CD4-positive, alpha-beta T cell treated with Interleukin-15 for 4 hours (primary cell): ENCODE results near the gene MELK.
A peak's percentile ranks its signal among the peaks of the same experiment; 100 is the strongest.
"Not testable (repeated sequence)": the region's sequence is repeated elsewhere in the genome, so short reads cannot be mapped to it uniquely, and the experiment has no call there.

Experiments used
- DNase-seq: peaks from one replicate; pipeline ENCODE4 v3.0.0-alpha.2; 2020; ENCODE audit warnings: low spot score

Gene MELK

GRCh38 chr9:36572515-36573418 is at the start of gene MELK:
TSS of gene MELK (plus strand) at chr9:36572895. CDS start at chr9:36581682, 8,787 bp downstream.
- DNase-seq = peak; percentile 79

DNA sequence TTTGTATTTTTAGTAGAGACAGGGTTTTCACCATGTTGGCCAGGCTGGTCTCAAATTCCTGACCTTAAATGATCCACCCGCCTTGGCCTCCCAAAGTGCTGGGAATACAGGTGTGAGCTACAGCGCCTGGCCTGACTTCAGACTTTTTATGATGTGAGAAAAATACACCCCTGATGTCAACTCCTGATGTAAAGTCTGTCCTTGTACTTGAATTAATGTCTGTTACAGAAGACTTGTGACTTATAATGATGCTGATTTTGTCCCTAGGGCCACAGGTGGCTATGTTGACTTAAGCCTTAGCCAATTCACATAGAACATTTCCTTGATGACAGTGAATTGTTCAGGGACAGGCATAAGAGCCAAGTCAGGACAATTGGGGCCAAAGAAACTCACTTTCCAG is 42.5 kb upstream of the MELK start:
- DNase-seq = no peak

GRCh38 chr9:36532353-36532752 is 40.3 kb upstream of the MELK start:
- no peak for DNase-seq

- not testable (repeated sequence) for DNase-seq
Observed at GRCh38 chr9:36533726-36534125, 39.0 kb upstream of the MELK start.

DNA sequence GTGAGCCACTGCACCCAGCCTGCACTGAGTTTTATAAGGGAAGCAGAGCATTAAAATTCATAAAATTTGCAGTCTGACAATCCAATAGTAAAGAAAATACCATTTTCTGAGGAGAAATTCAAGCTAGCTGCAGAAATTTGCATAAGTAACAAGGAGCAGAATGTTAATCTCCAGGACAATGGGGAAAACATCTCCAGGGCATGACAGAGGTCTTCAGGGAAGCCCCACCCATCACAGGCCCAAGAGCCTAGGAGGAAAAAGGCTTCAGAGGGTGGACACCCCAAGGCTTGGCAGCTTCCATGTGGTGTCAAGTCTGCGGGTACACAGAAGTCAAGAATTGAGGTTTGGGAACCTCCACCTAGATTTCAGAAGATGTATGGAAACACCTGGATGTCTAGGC is 37.6 kb upstream of the MELK start:
- DNase-seq = no peak

GRCh38 chr9:36537861-36538260 is 34.8 kb upstream of the MELK start:
- DNase-seq = no peak

DNA sequence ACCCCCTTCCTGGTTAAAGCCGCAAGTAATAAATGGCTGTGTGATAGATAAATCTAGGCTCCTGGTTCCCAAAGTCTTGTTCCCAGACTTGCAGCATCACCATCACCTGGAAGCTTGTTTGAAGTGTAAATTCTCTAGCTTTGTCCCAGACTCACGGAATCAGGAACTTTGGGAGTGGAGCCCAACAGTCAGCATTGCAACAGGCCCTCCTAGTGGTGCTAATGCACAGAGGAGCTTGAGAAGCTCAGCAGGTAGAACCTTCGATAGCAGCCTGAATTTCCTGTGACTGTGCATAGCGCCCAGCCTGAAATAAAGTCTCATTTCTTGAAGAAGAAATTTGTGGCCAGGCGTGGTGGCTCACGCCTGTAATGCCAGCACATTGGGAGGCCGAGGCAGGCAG is 30.3 kb upstream of the MELK start:
- no peak for DNase-seq

DNA sequence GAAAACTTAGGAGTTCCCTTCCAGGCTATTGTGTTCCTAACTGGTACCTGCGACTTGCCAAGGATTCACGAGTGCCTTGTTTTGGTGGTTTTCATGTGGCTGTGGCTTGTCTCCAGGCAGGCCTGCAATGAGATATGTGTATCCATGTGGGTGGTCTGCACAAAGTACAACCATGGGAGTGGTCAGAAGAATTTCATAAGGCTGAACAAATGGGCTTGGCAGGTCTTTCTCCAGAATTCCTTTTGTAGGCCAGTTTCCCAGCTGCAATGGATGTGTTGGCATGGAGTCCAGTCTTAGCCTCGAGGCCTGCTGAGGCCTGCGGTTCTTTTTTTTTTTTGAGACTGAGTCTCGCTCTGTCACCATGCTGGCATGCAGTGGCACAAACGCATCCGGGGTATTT is 28.8 kb upstream of the MELK start:
- no peak for DNase-seq

DNA sequence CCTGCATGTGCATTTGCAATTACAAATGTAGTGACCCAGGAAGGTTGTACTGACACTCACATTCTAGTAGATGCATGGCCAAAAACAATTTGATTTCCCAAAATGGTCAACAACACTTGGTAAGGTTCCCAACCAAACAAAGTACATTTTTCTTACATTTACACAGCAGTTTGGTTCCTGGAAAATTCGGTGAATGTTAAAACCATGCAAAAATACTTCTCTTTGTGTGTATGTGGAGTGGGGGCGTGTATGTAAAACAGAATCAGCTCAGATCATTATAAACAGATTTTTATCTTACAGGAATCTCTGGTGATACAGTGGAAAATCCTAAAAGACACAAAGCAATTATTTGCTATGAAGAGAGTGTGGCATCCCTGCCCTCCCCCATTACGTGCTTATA is 25.1 kb upstream of the MELK start:
- DNase-seq = no peak

DNA sequence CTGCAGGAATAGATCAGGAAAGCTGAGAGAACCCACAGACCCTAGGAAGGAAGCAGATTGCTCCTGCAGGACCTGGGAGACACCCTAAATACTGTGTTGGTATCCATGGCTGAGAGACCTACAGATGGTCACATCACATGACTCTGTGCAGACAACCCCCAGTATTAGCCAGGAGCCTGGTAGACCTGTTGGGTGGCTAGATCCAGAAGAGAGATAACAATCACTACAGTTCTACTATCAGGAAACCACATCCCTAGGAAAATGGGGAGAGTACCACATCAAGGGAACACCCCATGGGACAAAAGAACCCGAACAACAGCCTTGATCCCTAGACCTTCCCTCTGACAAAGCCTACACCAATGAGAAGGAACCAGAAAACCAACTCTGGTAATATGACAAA is 24.2 kb upstream of the MELK start:
- DNase-seq = no peak

DNA sequence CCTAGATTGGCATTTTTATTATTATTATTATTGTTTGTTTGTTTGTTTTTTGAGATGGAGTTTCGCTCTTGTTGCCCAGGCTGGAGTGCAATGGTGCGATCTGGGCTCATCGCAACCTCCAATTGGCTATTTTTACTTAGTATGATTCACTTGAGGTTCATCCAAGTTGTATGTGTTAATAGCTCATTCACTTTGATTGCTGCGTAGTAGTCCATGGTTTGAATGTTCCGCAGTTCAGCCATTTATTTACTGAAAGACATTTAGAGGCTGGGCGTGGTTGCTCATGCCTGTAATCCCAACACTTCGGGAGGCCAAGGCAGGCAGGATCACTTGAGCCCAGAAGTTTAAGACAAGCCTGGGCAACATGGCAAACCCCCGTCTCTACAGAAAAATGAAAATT is 22.6 kb upstream of the MELK start:
- no peak for DNase-seq

GRCh38 chr9:36550631-36551098 is 22.0 kb upstream of the MELK start:
- not testable (repeated sequence) for DNase-seq

- no peak for DNase-seq
Observed at GRCh38 chr9:36551129-36551528, 21.6 kb upstream of the MELK start.

GRCh38 chr9:36551910-36552309 is 20.8 kb upstream of the MELK start:
- no peak for DNase-seq

- DNase-seq = no peak
Observed at GRCh38 chr9:36559036-36559695, 13.5 kb upstream of the MELK start.

GRCh38 chr9:36560771-36561170 is 11.9 kb upstream of the MELK start:
- DNase-seq = no peak

DNA sequence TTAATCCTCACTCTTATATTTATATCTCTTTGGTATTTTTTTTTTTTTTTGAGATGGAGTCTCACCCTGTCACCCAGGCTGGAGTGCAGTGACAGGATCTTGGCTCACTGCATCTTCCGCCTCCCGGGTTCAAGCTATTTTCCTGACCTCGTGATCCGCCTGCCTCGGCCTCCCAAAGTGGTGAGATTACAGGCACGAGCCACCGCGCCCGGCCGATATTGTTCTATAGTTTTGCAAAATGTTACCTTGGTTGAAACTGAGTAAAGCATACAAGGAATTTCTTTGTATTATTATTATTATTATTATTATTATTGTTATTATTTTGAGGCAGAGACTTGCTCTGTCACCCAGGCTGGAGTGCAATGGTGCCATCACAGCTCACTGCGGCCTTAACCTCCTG is 9.9 kb upstream of the MELK start:
- not testable (repeated sequence) for DNase-seq

DNA sequence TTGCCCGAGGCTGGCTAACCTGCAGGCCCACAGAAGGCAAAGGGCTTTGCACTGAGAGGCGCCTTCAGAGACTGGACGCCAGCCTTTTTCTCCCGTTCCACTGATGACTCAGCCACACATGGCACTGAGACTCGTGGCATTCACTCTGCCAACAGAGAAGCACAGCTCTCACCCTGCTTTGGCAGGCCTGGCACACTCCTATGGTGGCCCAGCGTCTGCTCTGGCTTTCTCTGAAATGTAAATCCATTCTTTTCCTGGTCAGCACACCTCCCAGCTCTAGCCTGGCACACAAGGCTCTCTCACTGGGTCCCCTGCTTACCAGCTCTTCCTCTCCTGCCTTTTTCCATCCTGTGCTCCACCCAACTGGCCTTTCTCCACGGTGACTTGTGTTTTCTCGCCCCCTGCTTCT is 5.9 kb upstream of the MELK start:
- DNase-seq = no peak

DNA sequence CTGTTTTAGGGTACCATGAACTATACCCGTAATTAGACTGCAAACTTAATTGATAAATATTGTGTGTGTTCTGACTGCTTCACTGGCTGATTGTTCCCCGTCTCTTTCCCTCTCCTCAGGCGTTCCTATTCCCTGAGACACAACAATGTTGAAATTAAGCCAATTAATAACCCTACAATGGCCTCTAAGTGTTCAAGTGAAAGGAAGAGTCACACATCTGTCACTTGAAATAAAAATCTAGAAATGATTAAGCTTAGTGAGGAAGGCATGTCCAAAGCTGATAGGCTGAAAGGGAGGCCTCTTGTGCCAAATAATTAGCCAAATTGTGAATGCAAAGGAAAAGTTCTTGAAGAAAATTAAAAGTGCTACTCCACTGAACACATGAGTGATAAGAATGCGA is 4.0 kb upstream of the MELK start:
- DNase-seq = not testable (repeated sequence)

DNA sequence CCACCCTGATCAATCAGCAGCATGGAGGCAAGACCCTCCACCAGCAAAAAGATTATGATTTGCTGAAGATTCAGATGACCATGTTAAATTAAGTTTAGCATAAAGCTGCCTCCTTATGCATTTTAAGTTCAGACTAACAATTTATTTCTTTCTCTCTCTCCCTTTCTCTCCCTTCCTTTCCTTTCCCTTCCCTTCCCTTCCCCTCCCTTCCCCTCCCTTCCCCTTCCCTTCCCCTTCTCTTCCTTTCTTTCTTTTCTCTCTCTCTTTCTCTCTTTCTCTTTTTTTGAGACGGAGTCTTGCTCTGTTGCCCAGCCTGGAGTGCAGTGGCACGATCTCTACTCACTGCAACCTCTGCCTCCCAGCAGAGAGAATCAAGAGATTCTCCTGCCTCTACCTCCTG is 1.4 kb upstream of the MELK start:
- no peak for DNase-seq

- not testable (repeated sequence) for DNase-seq
Observed at GRCh38 chr9:36574045-36574444, 1.4 kb downstream of the MELK start.

DNA sequence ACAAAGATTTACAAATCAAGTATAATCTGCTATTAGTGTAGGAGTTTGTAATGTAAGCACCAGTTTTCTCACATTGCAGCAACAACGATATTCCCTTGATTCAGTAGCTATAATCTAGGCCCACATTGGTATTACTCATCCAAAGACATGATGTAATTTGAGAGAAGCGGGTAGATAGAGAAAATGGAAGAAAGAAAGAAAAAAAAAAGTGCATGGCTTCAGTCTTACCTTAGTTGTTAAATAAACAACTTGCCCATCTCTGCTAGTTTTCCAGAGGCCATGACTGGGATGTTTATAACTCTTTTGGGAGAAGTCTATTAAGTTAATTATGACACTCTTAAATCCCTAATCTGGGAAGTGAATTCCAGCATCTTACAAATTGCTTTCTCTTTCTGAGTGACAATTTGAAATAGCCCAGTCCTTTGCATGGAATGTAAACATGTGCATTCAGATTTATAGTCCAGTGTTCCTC is 2.8 kb downstream of the MELK start:
- no peak for DNase-seq

DNA sequence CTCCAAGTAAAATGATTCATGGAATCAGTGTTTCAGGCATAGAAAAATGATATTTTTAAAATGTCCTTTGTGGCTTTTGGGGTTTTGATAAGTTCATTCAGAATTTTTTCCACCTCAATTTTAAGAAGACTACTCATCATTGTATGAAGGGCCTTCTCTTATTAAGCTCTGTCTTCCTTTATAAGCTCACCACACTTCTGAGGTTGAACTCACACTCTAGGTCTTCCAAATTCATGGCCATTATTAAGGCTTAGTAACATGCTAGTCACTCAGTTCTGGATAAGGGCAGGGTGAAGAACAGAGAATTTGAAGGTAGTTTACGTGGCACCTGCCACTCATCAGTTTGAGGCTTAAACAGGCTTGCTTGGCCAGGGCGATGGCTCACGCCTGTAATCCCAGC is 4.2 kb downstream of the MELK start:
- DNase-seq = no peak
